SK-N-MC (cell line): ENCODE measurements around the gene ERBB3.

Experiments
- EZH2 ChIP-seq: fragments of 200-600 bp; sonication (generic); IDR thresholded peaks from one replicate; pipeline ENCODE4 v1.6.1; 2017; ENCODE audit warnings: antibody characterized with exemption
- FOXP2 ChIP-seq: optimal IDR thresholded peaks from 2 replicates; pipeline ENCODE3; 2011; ENCODE audit warnings: mild to moderate bottlenecking, moderate library complexity; ENCODE audit not compliant: insufficient read depth; ENCODE audit errors: extremely low read length, control extremely low read depth
- POLR2AphosphoS5 ChIP-seq: IDR thresholded peaks from 2 replicates; pipeline ENCODE4 v1.6.1; 2012; ENCODE audit warnings: mild to moderate bottlenecking, low read depth, low read length, borderline replicate concordance

DNA sequence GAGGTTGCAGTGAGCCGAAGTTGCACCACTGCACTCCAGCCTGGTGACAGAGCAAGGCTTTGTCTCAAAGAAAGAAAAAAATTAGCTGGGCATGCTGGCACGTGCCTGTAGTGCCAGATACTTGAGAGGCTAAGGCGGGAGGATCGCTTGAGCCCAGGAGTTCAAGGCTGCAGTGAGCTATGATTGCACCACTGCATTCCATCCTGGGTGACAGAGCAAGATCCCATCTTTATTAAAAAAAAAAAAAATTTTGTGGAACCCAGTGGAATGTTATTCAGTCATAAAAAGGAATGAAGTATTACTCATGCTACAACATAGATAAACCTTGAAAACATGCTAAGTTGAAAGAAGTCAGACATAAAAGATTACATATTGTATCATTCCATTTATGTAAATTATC lies 8.3 kb upstream of the ERBB3 start:
- TF ChIP-seq EZH2: no peak
- TF ChIP-seq POLR2AphosphoS5: no peak
- TF ChIP-seq FOXP2: no peak
